Natural killer cell treated with Interleukin-12 subunit alpha and Interleukin-12 subunit beta and Interleukin-15 and Interleukin-18, amount 100 ng/mL, for 72 hours (primary cell): Measurements from ENCODE around the gene CCDC33. TPM values are rescaled to one million over a fixed set of nuclear protein-coding genes. Genes with fewer than 3 reads are reported as not detected.

Source experiments
- ATAC-seq, 2 donors: fragments of 150-1000 bp; cut with Tn5 transposase in 1 of 2; sonication (Bioruptor Pico), chemical (Tn5 transposase) in 1 of 2; 2 replicates each; pipeline ENCODE4 v1.10.0; 2021
- DNase-seq: peaks from one replicate; pipeline ENCODE4 v3.0.0; 2022; ENCODE audit warnings: low spot score
- H3K27ac Mint-ChIP-seq, 2 donors: 1 replicate in 1 of 2; 2 replicates in 1 of 2; pipeline ENCODE4 v1.8.0; 2022; ENCODE audit warnings: mixed read lengths in 2 of 2, mild to moderate bottlenecking in 1 of 2, moderate library complexity in 1 of 2
- H3K27me3 Mint-ChIP-seq, 2 donors: 1 replicate in 1 of 2; 2 replicates in 1 of 2; pipeline ENCODE4 v1.8.0; 2022; ENCODE audit warnings: mixed read lengths in 2 of 2
- H3K36me3 Mint-ChIP-seq: one replicate; pipeline ENCODE4 v1.8.0; 2022; ENCODE audit warnings: mixed read lengths
- H3K4me1 Mint-ChIP-seq, 2 donors: 1 replicate in 1 of 2; 2 replicates in 1 of 2; pipeline ENCODE4 v1.8.0; 2022; ENCODE audit warnings: low read depth in 2 of 2, mixed read lengths in 2 of 2, mild to moderate bottlenecking in 1 of 2
- H3K4me3 Mint-ChIP-seq: one replicate; pipeline ENCODE4 v1.8.0; 2022; ENCODE audit warnings: mixed read lengths
- H3K9me3 Mint-ChIP-seq: 2 replicates; pipeline ENCODE4 v1.8.0; 2022; ENCODE audit warnings: mixed read lengths
- total RNA-seq, 2 donors: library from RNA; stranded (reverse); gene quantifications; one replicate each; pipeline ENCODE4 v1.2.3, GENCODE V29; 2022

CCDC33 gene
- total RNA-seq, 2 donors from 2014 or later: not detected

- peak; percentile 21 to 27 for ATAC-seq
- peaks cover 10 to 23% of the 10 kb centered on the region in 2 donors for H3K27me3 Mint-ChIP-seq
- H3K36me3 Mint-ChIP-seq: no peaks in the 10 kb centered on the region
- H3K27ac Mint-ChIP-seq: no peak overlapping the region
- no peaks in the 10 kb centered on the region for H3K9me3 Mint-ChIP-seq
- no peak overlapping the region for H3K4me3 Mint-ChIP-seq
- H3K4me1 Mint-ChIP-seq: no peaks in the 10 kb centered on the region
- no peak for DNase-seq
Observed at GRCh38 chr15:74251131-74251811, 15.1 kb downstream of the CCDC33 start.

GRCh38 chr15:74252291-74252690, 16.2 kb downstream of the CCDC33 start:
- no peaks in the 10 kb centered on the region for H3K4me1 Mint-ChIP-seq
- no peak overlapping the region for H3K4me3 Mint-ChIP-seq
- ATAC-seq (no peak), DNase-seq (no peak)
- no peaks in the 10 kb centered on the region for H3K9me3 Mint-ChIP-seq
- no peak overlapping the region for H3K27ac Mint-ChIP-seq
- H3K36me3 Mint-ChIP-seq: no peaks in the 10 kb centered on the region
- H3K27me3 Mint-ChIP-seq: peaks cover 8 to 16% of the 10 kb centered on the region in 2 donors

GRCh38 chr15:74252721-74253120, 16.6 kb downstream of the CCDC33 start:
- H3K36me3 Mint-ChIP-seq: no peaks in the 10 kb centered on the region
- ATAC-seq: no peak
- no peaks in the 10 kb centered on the region for H3K9me3 Mint-ChIP-seq
- peaks cover 10 to 12% of the 10 kb centered on the region in 2 donors for H3K27me3 Mint-ChIP-seq
- H3K4me1 Mint-ChIP-seq: no peaks in the 10 kb centered on the region
- DNase-seq: no peak
- no peak overlapping the region for H3K27ac Mint-ChIP-seq
- H3K4me3 Mint-ChIP-seq: no peak overlapping the region

- Mint-ChIP-seq H3K36me3 (no peaks in the 10 kb centered on the region), H3K9me3 (no peaks in the 10 kb centered on the region), H3K27me3 (peaks cover 10 to 12% of the 10 kb centered on the region in 2 donors)
Observed at GRCh38 chr15:74253211-74253921, 17.2 kb downstream of the CCDC33 start.

GRCh38 chr15:74257105-74257504, 21.0 kb downstream of the CCDC33 start:
- Mint-ChIP-seq H3K4me3 (no peak overlapping the region), H3K36me3 (no peaks in the 10 kb centered on the region), H3K9me3 (no peaks in the 10 kb centered on the region), H3K27me3 (peaks cover 0 to 2% of the 10 kb centered on the region in 2 donors), H3K27ac (no peak overlapping the region), H3K4me1 (no peaks in the 10 kb centered on the region)
- DNase-seq (no peak), ATAC-seq (no peak)

More at GRCh38 chr15:74253211-74253921, 17.2 kb downstream of the CCDC33 start:
- no peak overlapping the region for H3K27ac Mint-ChIP-seq
- H3K4me3 Mint-ChIP-seq: no peak overlapping the region
- H3K4me1 Mint-ChIP-seq: no peaks in the 10 kb centered on the region
- no peak for DNase-seq
- ATAC-seq: no peak

GRCh38 chr15:74257623-74258022, 21.5 kb downstream of the CCDC33 start:
- Mint-ChIP-seq H3K36me3 (no peaks in the 10 kb centered on the region), H3K9me3 (no peaks in the 10 kb centered on the region), H3K4me3 (no peak overlapping the region), H3K27ac (no peak overlapping the region), H3K4me1 (no peaks in the 10 kb centered on the region), H3K27me3 (peaks cover 0 to 2% of the 10 kb centered on the region in 2 donors)
- DNase-seq (no peak), ATAC-seq (no peak)

GRCh38 chr15:74258456-74259291, 22.5 kb downstream of the CCDC33 start:
- H3K27me3 Mint-ChIP-seq: peaks cover 8% of the 10 kb centered on the region in 2 donors
- no peak overlapping the region for H3K27ac Mint-ChIP-seq
- peaks cover 0 to 1% of the 10 kb centered on the region in 2 donors for H3K4me1 Mint-ChIP-seq
- ATAC-seq (no peak), DNase-seq (no peak)
- H3K9me3 Mint-ChIP-seq: no peaks in the 10 kb centered on the region
- H3K4me3 Mint-ChIP-seq: no peak overlapping the region
- H3K36me3 Mint-ChIP-seq: no peaks in the 10 kb centered on the region

GRCh38 chr15:74259292-74259648, 23.1 kb downstream of the CCDC33 start:
- Mint-ChIP-seq H3K27ac (no peak overlapping the region), H3K36me3 (no peaks in the 10 kb centered on the region), H3K27me3 (peaks cover 10 to 13% of the 10 kb centered on the region in 2 donors), H3K4me1 (peaks cover 0 to 3% of the 10 kb centered on the region in 2 donors), H3K9me3 (no peaks in the 10 kb centered on the region), H3K4me3 (no peak overlapping the region)
- DNase-seq: no peak
- no peak for ATAC-seq

- ATAC-seq: no peak
- Mint-ChIP-seq H3K4me3 (no peak overlapping the region), H3K27me3 (peaks cover 11 to 15% of the 10 kb centered on the region in 2 donors)
Observed at GRCh38 chr15:74259821-74260607, 23.9 kb downstream of the CCDC33 start.

GRCh38 chr15:74261041-74261440, 24.9 kb downstream of the CCDC33 start:
- no peaks in the 10 kb centered on the region for H3K9me3 Mint-ChIP-seq
- peaks cover 14 to 21% of the 10 kb centered on the region in 2 donors for H3K27me3 Mint-ChIP-seq
- H3K27ac Mint-ChIP-seq: no peak overlapping the region
- H3K36me3 Mint-ChIP-seq: no peaks in the 10 kb centered on the region
- H3K4me1 Mint-ChIP-seq: peaks cover 0 to 3% of the 10 kb centered on the region in 2 donors
- DNase-seq (no peak), ATAC-seq (no peak)
- no peak overlapping the region for H3K4me3 Mint-ChIP-seq

More at GRCh38 chr15:74259821-74260607, 23.9 kb downstream of the CCDC33 start:
- DNase-seq: no peak
- Mint-ChIP-seq H3K9me3 (no peaks in the 10 kb centered on the region), H3K27ac (no peak overlapping the region), H3K4me1 (peaks cover 0 to 3% of the 10 kb centered on the region in 2 donors), H3K36me3 (no peaks in the 10 kb centered on the region)

- Mint-ChIP-seq H3K27me3 (peaks cover 14 to 21% of the 10 kb centered on the region in 2 donors), H3K36me3 (no peaks in the 10 kb centered on the region)
- ATAC-seq: no peak
Observed at GRCh38 chr15:74261685-74262084, 25.6 kb downstream of the CCDC33 start.

GRCh38 chr15:74262151-74262550, 26.0 kb downstream of the CCDC33 start:
- Mint-ChIP-seq H3K27me3 (peaks cover 14 to 21% of the 10 kb centered on the region in 2 donors), H3K4me1 (peaks cover 0 to 3% of the 10 kb centered on the region in 2 donors), H3K36me3 (no peaks in the 10 kb centered on the region), H3K27ac (no peak overlapping the region), H3K9me3 (no peaks in the 10 kb centered on the region), H3K4me3 (no peak overlapping the region)
- ATAC-seq (no peak), DNase-seq (no peak)

More at GRCh38 chr15:74261685-74262084, 25.6 kb downstream of the CCDC33 start:
- Mint-ChIP-seq H3K4me3 (no peak overlapping the region), H3K4me1 (peaks cover 0 to 3% of the 10 kb centered on the region in 2 donors), H3K9me3 (no peaks in the 10 kb centered on the region), H3K27ac (no peak overlapping the region)
- DNase-seq: no peak

GRCh38 chr15:74262625-74263024, 26.5 kb downstream of the CCDC33 start:
- Mint-ChIP-seq H3K36me3 (no peaks in the 10 kb centered on the region), H3K4me3 (no peak overlapping the region), H3K27ac (no peak overlapping the region), H3K9me3 (no peaks in the 10 kb centered on the region), H3K27me3 (peaks cover 13 to 21% of the 10 kb centered on the region in 2 donors), H3K4me1 (peaks cover 0 to 3% of the 10 kb centered on the region in 2 donors)
- DNase-seq: no peak
- no peak for ATAC-seq
